A549 treated with AZD9567 at 1 μM for 4 hours (cell line): Measurements from ENCODE around the gene TTL. TPM values are rescaled to one million over a fixed set of nuclear protein-coding genes. Genes with fewer than 3 reads are reported as not detected.

Experiments
- total RNA-seq: library from RNA; stranded (reverse); fragments of 200-300 nt; extraction: Qiagen RNA extraction; gene quantifications from 5 replicates; pipeline ENCODE4 v1.2.3, GENCODE V29; 2022; ENCODE audit not compliant: insufficient read depth

TTL gene
- 37.3 to 50.2 TPM (median 39.3 TPM) in 5 replicates for total RNA-seq

GRCh38 chr2:112481528-112482233 is at the start of gene TTL:
Gene TTL (plus strand): TSS chr2:112482156. CDS start chr2:112482345, 189 bp downstream.

GRCh38 chr2:112433480-112433879 is 48.5 kb upstream of the TTL start, which contains the start of gene RGPD8:
Gene RGPD8 (minus strand): TSS chr2:112433645. CDS start chr2:112433453, 192 bp downstream.

GRCh38 chr2:112542123-112542983 is 60.4 kb downstream of the TTL start, which contains the start of gene POLR1B:
Gene POLR1B (plus strand): TSS chr2:112542465. CDS start chr2:112542495, 30 bp downstream.

GRCh38 chr2:112584134-112584890 is 102.4 kb downstream of the TTL start, which contains the start of gene CHCHD5:
Gene CHCHD5 (plus strand): TSS chr2:112584609. CDS start chr2:112584648, 39 bp downstream.

Other genes with a start within 250 kb of the TTL start
- 14.7 to 17.1 TPM (median 15.2 TPM) in 5 replicates for gene ZC3H8, start 227.1 kb upstream of the TTL start, total RNA-seq
- 0.16 to 0.51 TPM (median 0.34 TPM) in 5 replicates for gene ZC3H6, start 206.6 kb upstream of the TTL start, total RNA-seq
- gene RGPD8, start 48.5 kb upstream of the TTL start, total RNA-seq = 2.4 to 3.5 TPM (median 3.1 TPM) in 5 replicates
- 22.9 to 41.1 TPM (median 24.5 TPM) in 5 replicates for gene POLR1B, start 60.3 kb downstream of the TTL start, total RNA-seq
- gene CHCHD5, start 102.5 kb downstream of the TTL start, total RNA-seq = 57.9 to 71.8 TPM (median 62.7 TPM) in 5 replicates
- 131 to 176 TPM (median 137 TPM) in 5 replicates for gene SLC20A1, start 163.8 kb downstream of the TTL start, total RNA-seq
- not detected in 5 replicates for gene NT5DC4, start 238.9 kb downstream of the TTL start, total RNA-seq